ENCODE results near the gene REPS2.
"Not testable (repeated sequence)": the region's sequence is repeated elsewhere in the genome, so short reads cannot be mapped to it uniquely, and the experiment has no call there.

REPS2 gene

DNA sequence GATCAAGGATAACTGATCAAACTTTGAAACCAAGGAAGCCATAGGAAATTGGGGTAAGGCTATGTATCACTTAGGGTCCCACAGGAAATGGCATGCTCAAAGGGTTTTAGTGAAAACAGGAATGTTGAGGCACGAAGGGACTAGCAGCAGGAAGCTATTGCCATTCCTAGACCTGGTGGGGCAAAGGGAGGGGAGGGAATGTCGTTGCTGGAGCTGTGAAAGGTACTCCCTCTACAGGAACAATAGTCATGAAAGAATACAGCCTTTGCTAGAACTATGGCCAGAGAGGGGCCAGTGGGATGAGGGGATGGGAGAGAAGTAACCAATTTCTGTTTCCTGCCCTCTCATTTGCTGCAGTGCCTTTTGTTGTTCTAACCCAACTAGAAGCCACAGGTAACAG, 11.9 kb downstream of the REPS2 start:
- DNase-seq (ENCODE audit: low read depth, low spot score): no peak
- no peak overlapping the region for H3K4me3 ChIP-seq (ENCODE audit: low read length)

DNA sequence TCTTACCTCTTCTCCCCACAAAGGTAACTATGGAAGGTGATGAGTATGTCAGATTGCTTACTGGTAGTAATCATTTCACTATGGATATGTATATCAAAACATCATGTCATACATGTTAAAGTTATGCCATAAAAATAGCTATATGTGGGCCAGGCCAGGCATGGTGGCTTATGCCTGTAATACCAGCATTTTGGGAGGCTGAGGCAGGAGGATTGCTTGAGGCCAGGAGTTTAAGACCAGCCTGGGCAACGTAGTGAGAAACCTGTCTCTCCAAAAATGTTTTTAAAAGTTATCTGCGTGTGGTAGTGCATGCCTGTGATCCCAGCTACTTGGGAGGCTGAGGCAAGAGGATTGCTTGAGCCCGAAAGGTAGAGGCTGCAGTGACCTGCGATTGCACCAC, 16.2 kb downstream of the REPS2 start:
- not testable (repeated sequence) for H3K4me3 ChIP-seq (ENCODE audit: low read length); DNase-seq (ENCODE audit: low read depth, low spot score)

GRCh38 chrX:16963216-16963615, 16.8 kb downstream of the REPS2 start:
- no peak overlapping the region for H3K4me3 ChIP-seq (ENCODE audit: low read length)
- no peak for DNase-seq (ENCODE audit: low read depth, low spot score)

DNA sequence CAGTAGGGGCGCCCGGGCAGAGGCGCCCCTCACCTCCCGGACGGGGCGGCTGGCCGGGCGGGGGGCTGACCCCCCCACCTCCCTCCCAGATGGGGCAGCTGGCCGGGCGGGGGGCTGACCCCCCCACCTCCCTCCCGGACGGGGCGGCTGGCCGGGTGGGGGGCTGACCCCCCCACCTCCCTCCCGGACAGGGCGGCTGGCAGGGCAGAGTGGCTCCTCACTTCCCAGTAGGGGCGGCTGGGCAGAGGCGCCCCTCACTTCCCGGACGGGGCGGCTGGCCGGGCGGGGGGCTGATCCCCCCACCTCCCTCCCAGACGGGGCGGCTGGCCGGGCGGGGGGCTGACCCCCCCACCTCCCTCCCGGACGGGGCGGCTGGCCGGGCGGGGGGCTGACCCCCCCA, 18.5 kb downstream of the REPS2 start:
- not testable (repeated sequence) for H3K4me3 ChIP-seq (ENCODE audit: low read length); DNase-seq (ENCODE audit: low read depth, low spot score)

DNA sequence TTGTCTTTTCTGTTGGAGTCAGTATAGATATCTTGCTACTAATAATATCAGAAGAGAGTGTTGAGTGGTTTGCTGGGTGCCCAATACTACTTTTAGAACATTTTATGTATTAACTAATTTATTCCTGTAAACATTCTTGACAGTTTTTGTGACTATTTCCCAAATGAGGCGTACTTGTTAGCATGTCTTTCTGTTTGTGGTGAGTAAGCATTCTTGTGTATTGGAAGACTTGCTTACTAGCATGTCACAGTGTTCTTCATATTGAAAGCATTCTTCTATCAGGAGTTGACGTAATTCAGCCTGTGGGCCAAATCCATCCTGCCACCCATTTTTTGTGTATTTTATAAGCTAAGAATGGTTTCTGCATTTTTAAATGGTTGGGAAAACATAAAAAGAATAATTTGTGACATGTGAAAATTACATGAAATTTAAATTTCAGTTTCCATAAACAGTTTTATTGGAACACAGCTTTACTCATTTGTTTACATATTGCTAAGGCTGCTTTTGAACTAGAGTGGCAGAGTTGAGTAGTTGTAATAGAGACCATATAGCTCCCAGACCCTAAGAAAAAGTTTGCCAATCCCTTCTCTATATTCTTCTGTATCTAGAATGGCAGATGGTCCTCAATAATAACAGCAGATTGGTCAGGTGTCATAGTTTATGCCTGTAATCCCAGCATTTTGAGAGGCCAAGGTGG, 20.4 kb downstream of the REPS2 start:
- no peak for DNase-seq (ENCODE audit: low read depth, low spot score)
- H3K4me3 ChIP-seq (ENCODE audit: low read length): no peak overlapping the region

DNA sequence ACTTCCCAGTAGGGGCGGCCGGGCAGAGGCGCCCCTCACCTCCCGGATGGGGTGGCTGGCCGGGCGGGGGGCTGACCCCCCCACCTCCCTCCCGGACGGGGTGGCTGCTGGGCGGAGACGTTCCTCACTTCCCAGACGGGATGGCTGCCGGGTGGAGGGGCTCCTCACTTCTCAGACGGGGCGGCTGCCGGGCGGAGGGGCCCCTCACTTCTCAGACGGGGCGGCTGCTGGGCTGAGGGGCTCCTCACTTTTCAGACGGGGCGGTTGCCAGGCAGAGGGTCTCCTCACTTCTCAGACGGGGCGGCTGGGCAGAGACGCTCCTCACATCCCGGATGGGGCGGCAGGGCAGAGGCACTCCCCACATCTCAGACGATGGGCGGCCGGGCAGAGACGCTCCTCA, 22.3 kb downstream of the REPS2 start:
- not testable (repeated sequence) for H3K4me3 ChIP-seq (ENCODE audit: low read length); DNase-seq (ENCODE audit: low read depth, low spot score)

DNA sequence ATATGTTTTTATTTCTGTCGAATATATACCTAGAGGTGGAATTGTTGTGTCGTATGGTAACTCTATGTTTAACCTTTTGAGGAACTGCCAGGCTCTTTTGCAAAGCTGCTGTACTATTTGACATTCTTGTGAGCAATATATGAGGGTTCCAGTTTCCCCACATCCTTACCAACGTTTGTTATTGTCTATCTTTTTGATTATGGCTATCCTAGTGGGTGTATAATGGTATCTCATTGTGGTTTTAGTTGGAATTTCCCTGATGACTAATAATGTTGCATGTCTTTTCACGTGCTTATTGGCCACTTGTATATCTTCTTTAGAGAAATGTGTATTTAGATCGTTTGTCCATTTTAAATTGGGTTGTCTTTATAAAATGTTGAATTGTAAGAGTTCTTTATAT, 24.5 kb downstream of the REPS2 start:
- DNase-seq (ENCODE audit: low read depth, low spot score): no peak
- H3K4me3 ChIP-seq (ENCODE audit: low read length): no peak overlapping the region

- no peak for DNase-seq (ENCODE audit: low read depth, low spot score)
Observed at GRCh38 chrX:16971694-16972093, 25.2 kb downstream of the REPS2 start.

GRCh38 chrX:16975233-16975632, 28.8 kb downstream of the REPS2 start:
- peak; percentile 10 for DNase-seq (ENCODE audit: low read depth, low spot score)
- no peak overlapping the region for H3K4me3 ChIP-seq (ENCODE audit: low read length)

More at GRCh38 chrX:16971694-16972093, 25.2 kb downstream of the REPS2 start:
- H3K4me3 ChIP-seq (ENCODE audit: low read length): no peak overlapping the region

- DNase-seq (ENCODE audit: low read depth, low spot score): no peak
- H3K4me3 ChIP-seq (ENCODE audit: low read length): no peak overlapping the region
Observed at GRCh38 chrX:16977771-16978170, 31.3 kb downstream of the REPS2 start.

DNA sequence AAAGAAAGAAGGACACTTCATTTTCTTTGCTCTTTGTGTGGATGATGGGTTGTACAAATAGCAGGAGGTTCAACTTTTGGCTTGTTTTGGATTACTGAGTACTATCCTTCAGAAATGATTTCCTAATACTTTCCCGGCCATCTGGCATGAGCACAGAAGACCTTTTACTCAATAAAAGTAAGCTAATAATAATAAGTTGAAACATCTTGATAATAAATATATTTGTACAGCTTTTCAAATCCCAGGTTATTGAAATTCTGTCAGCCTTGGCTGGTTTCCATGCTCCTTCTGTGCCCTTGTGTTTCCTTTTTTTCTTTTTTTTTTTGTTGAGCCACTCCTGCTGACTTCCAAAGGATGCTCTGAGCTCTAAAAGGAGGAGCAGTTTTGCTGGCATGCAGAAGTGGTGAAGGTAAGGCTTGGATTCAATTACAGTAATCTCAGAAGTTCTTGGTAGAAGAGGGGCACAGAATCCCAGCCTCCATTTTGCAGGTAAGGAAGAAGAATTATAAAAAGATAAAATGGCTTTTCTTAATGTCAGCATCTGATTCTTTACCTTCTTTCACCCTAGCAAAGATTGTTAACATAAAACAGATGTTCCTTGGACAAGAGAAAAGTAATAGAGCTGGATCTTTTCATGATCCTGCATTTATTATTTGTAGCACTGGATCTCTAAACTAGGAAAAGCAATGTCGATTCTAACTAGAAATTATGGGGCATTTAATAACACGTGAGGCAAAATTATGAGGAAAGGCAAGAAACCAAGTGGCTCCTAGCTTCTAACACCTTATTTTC, 31.9 kb downstream of the REPS2 start:
- H3K4me3 ChIP-seq (ENCODE audit: low read length): no peak overlapping the region
- DNase-seq (ENCODE audit: low read depth, low spot score): no peak

GRCh38 chrX:16979226-16979625, 32.8 kb downstream of the REPS2 start:
- H3K4me3 ChIP-seq (ENCODE audit: low read length): no peak overlapping the region
- DNase-seq (ENCODE audit: low read depth, low spot score): no peak

DNA sequence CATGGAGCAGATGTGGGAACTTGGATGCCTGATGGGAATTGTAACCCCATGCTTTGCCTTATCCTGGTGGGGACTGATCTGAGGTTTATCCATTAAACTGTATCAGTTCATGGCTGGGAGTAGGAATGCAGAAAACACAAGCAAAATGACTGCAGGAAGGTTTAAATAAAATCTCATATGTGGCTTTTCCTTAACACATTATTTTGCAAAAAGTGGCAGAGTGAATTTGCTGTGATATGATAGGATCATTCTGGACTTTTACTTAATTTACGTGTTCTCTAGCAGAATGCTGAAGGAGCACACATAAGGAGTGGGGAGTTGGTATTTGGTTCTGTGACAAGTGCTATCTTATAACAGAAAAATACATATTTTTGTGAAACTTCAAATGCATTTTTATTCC, 34.8 kb downstream of the REPS2 start:
- H3K4me3 ChIP-seq (ENCODE audit: low read length): no peak overlapping the region
- no peak for DNase-seq (ENCODE audit: low read depth, low spot score)

- no peak for DNase-seq (ENCODE audit: low read depth, low spot score)
- no peak overlapping the region for H3K4me3 ChIP-seq (ENCODE audit: low read length)
Observed at GRCh38 chrX:16981980-16982379, 35.5 kb downstream of the REPS2 start.

- no peak for DNase-seq (ENCODE audit: low read depth, low spot score)
- no peak overlapping the region for H3K4me3 ChIP-seq (ENCODE audit: low read length)
Observed at GRCh38 chrX:16983051-16983450, 36.6 kb downstream of the REPS2 start.

DNA sequence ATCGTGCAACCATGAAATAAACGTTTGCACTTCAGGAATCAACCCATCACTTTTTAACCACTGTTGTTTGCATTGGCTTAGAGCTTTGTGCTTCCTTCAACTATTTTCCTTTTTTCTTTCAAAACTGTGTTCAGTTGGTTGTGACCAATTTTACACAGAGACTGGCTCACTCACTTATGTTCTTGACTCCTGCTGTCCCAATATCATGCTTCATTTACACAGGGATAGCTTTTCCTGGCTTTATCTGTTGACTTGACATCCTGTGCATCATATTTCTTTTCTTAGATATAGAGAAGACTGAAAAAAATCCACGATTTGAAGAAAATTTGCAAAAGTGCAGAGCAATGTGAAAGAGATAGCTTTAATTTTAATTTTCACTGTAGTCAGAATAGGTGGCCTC, 38.8 kb downstream of the REPS2 start:
- DNase-seq (ENCODE audit: low read depth, low spot score): no peak
- H3K4me3 ChIP-seq (ENCODE audit: low read length): no peak overlapping the region

GRCh38 chrX:16986169-16986568, 39.7 kb downstream of the REPS2 start:
- DNase-seq (ENCODE audit: low read depth, low spot score): no peak
- no peak overlapping the region for H3K4me3 ChIP-seq (ENCODE audit: low read length)

- H3K4me3 ChIP-seq (ENCODE audit: low read length): no peak overlapping the region
- no peak for DNase-seq (ENCODE audit: low read depth, low spot score)
Observed at GRCh38 chrX:16989750-16990149, 43.3 kb downstream of the REPS2 start.

GRCh38 chrX:16990839-16991238, 44.4 kb downstream of the REPS2 start:
- DNase-seq (ENCODE audit: low read depth, low spot score): no peak
- H3K4me3 ChIP-seq (ENCODE audit: low read length): no peak overlapping the region

DNA sequence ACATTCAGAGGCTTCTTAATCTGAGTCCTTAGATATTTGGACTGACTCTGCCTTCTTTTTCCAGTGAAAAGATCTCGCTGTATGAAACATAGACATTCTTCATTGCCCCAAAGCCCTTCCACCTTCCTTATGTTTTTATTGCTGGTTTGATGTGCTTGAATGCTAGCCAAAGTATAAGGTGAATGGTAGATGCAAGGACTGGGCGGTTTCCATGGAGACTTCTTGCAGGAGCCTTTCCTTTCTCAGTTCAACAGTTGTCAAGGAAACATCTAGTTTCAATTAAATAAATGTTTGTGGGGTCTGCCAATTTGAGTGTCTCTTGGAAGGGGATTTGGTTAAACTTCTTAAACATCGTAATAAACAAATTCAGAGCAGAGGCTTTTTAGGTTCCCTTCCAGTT, 46.0 kb downstream of the REPS2 start:
- no peak overlapping the region for H3K4me3 ChIP-seq (ENCODE audit: low read length)
- no peak for DNase-seq (ENCODE audit: low read depth, low spot score)

DNA sequence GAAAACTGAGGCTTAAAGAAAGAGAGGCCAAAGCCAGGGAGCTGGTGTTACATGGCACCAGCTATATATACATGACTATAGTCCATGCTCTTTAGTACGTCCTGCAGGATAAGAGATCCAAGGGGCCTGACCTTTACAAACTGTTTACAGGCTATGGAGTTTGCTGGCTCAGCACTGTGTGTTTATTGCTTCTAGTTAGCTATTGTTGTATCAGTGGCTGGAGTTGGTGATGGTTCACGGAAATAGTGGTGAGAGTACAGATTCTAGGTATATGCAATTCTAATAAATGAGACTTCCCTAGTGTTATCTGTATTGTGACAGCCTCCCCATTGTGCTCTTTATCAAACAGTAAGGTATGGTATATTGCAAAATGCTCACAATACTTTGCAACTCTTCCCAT, 46.5 kb downstream of the REPS2 start:
- no peak for DNase-seq (ENCODE audit: low read depth, low spot score)
- no peak overlapping the region for H3K4me3 ChIP-seq (ENCODE audit: low read length)
